ENCODE data around the gene UGT2B28.
"Not testable (repeated sequence)": the region's sequence is repeated elsewhere in the genome, so short reads cannot be mapped to it uniquely, and the experiment has no call there.

The UGT2B28 gene

DNA sequence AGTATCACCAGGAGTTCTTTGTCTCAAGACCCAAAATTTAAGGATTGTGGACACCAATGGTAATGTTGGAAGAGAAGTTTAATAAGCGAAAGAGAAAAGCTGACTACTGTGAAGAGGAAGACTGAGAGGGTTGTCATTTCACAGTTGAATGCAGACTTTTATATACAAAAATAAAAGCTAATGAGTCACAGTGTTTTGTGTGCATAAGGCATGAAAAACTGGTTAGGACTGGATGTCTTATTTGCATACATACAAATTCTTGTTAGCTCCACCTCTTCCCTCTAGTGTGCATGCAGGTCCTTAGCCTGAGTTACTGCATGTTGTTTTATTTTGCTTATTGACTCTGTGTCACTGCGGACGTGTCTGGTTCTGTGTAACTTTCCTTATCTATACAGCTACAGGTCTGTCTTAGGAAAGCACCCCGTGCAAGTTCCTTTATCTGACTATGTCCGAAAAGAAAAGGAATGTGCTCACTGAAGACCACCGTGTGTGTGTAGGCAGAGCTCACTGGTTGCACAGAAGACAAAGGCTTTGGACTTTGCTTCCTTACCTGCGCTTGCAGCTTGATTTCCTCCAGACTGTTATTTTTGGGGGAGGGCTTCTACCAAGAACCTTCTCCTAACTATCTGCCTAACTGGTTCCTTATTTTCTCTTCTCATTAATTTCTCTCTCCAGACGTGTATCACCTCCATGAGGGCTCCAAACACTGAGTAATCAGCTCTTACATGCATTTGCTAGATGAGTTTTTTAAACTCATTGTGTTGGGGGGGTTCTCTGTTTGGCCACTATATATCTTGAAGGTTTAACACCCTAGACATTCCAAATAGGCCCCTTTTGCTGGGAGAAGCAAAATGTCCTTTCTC, 63.5 kb downstream of the UGT2B28 start:
- DNase-seq = not testable (repeated sequence)

Measured in fibroblast of skin of back (primary cell).